Fibroblast of skin of left quadriceps (primary cell): ENCODE data around the gene STPG4.

Source experiments
- DNase-seq, 2 experiments: peaks; one replicate each; pipeline ENCODE4 v3.0.0-alpha.2; 2013; ENCODE audit warnings: low read depth in 2 of 2

Gene STPG4

GRCh38 chr2:47088371-47089082, 66.6 kb downstream of the STPG4 start:
- DNase-seq = no peak

DNA sequence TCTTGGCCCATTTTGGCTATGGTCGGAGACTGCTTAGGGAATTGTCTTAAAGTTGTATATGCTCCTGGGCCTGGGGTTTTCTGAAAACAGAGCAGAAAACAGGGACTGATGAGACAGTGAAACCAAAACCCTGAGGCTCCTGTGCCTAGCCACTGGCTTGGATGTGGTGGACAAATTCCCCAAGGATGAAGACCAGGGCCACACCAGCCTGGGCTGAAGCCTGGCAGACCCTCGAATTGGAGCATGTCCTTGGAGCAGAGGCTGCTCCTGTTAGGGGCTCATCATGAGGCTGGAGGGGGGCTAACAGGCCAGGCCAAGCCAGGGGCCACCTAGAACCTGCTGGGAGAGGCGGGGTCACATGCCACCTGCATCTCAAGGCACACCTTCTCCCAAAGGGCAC, 68.1 kb downstream of the STPG4 start:
- DNase-seq = no peak

DNA sequence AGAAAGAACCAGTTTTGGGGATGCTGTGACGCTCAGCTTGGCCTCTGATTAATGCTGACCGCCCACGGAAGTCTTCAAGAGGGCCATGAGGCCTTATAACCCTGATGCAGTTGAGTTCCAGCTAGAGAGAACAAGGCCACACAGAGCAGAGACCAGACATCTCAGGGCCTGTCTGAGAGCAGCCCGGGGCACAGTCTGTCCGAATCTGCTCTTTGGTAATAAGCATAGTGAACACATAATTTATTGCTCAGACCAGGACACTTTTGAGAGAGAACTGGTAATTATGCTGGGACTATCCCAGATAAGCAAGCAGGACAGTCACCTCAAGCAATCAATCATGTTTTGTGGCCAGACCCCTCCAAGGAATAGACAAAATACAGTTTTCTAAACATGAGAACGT, 68.5 kb downstream of the STPG4 start:
- DNase-seq = no peak

- DNase-seq = no peak
Measured at GRCh38 chr2:47086054-47086471, 69.0 kb downstream of the STPG4 start.

DNA sequence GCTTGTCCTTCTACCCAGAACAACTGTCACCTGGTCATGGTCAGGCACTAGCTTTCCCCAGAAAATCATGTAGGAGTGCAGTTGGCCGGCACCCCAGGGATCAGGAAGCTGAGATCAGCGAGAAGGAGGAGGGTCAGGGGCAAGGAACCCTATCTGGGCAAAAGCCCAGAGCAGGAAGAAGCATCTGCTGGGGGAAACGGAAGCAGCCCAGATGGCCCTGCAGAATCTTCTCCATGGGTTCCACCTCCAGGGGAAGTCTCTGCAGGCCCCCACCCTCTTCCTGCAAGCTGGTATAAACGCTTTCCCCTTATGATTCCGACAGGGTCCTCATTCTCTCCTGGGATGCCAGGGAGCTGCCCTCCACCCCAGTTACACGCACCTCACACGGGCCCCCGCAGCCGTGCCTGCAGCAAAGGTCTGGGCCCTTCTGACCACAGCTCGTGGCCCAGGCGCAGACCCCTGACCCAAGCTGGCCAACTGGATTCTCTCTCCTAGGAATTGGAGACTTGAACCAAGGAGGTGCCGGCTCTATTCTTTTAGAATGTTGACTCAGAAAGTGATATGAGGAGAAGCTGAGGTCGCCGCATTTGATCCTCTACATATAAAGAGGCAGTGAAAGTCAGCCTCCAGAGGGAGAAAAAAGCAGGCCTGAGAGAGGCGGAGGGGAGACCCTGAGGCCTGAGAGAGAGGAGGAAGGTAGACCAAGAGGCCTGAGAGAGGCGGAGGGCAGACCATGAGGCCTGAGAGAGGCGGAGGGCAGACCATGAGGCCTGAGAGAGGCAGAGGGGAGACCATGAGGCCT, 71.0 kb downstream of the STPG4 start:
- DNase-seq = no peak

- DNase-seq = no peak
Measured at GRCh38 chr2:47083485-47083884, 71.6 kb downstream of the STPG4 start.

DNA sequence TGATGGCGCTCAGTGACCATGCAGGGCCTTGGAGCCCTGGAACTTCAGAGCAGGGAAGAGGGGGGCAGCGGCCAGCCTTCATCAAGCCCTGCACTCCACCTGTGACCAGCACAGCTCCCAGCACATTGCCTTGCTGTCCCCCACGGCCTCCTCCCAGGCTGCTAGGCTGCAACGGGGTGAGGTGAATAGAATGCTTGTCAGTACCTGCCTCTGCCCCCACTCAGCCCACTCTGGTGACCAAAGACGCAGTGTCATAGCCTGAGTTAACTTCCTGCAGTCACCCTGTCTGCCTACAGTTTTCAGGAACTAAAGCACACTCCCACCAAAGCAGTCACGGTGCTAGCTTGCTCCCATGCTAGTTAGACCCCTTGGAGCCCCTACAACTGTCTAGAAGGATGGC, 72.1 kb downstream of the STPG4 start:
- DNase-seq = no peak

- no peak for DNase-seq
Measured at GRCh38 chr2:47080888-47081301, 74.2 kb downstream of the STPG4 start.

- no peak for DNase-seq
Measured at GRCh38 chr2:47079515-47080412, 75.3 kb downstream of the STPG4 start.

GRCh38 chr2:47078541-47079482, 76.3 kb downstream of the STPG4 start:
- no peak for DNase-seq

- DNase-seq = no peak
Measured at GRCh38 chr2:47077442-47078117, 77.5 kb downstream of the STPG4 start.

GRCh38 chr2:47076586-47077441, 78.3 kb downstream of the STPG4 start:
- peak; percentile 89 to 91 for DNase-seq

- no peak for DNase-seq
Measured at GRCh38 chr2:47076126-47076506, 79.0 kb downstream of the STPG4 start.

DNA sequence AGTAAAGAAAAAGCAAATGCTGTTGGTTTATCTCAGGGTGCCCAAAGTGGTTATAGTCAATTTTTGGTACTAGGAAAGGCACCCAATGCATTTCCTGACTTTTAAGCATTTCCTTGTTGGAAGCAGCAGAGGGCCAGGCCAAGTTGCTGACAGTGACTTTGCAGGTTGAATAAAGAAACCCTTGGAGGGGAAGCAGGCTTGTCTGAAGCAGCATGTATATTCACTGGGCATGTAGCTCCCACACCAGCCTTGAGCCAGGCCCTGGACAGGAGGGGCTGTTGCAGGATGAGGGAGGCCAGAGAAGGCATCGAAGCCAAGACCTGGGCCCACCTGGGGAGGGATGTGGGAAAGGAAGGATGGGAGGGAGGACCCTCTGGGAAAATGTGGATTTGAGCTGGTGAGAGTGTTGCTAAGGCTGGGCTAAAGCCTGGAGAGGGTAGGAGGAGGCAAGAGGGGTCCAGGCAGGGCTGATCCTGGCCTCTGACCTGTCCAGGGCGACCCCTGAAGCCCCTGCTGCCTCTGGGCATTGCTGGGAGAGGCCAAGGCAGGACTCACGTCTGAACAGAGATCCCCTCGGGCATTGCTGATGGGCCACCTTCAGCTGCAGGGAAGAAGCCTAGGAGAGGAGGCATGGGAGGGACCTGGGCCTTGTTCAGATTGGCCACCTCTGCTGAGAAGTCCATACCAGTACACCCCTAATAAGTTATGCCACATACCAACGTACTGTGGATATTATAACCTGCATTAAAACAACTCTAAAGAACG, 79.6 kb downstream of the STPG4 start:
- no peak for DNase-seq

DNA sequence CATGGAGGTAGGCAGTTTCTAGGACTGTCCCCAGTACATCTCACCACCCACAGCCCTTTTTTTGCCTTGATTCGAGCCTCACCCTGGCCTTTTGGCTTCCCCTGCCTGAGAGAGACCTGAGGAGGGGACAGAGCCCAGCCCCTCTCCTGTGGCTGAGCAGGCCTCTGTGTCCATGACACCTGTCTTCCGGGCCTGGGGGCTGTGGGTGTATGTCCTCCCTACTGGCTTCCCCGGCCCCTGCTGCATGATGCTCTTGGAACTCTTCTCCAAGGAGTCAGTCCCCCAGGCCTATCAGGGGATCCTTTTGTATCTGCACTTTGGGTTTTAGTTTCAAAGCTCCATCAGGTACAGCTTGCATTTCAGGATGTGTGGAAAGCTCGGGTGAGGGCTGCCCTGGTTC, 80.4 kb downstream of the STPG4 start:
- DNase-seq = no peak

GRCh38 chr2:47073641-47074040, 81.5 kb downstream of the STPG4 start:
- DNase-seq = no peak

DNA sequence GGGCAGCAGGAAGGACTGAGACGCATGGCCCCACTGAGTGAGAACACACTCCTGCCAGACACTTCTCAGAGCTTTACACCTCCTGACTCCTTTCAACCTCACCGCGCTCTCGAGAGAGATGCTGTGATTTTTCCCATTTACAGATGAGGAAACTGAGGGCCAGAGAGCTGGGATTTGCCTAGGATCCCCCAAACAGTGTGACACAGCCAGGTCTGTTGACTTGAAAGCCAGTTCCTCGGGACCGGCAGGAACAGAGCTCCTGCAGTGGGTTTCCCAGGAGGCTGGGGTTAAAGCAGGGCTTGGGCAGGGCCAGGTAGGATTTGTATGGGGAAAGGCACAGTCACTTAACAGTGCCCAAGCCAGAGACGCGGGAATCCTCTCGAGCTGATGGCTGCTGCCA, 81.9 kb downstream of the STPG4 start:
- no peak for DNase-seq

DNA sequence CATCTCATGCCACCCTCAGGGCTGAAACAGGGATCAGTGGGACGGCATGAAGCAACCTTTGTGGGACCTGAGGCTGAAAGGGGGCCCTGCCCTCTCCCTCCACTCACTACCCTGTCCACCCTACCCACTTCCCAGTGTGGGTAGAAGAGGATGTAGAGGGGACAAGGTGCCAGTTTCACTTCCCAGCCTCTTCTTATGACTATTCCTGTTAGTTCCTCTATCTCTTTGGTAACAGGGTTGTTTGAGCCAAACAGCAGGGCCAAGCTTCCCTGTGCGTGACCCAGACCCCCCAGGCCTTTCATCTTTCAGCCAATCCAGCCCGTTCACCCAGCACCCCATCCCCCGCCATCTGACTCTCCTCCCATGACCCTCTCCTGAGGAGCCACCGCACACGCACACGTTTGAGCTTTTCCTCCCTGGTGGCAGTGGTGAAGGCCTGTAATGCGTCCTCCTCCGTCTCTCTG, 82.3 kb downstream of the STPG4 start:
- DNase-seq = no peak
